Left cardiac atrium (tissue), 4 donors: ENCODE results near the gene PHLDB3. TPM values are rescaled to one million over a fixed set of nuclear protein-coding genes. Genes with fewer than 3 reads are reported as not detected.

Experiments used
- ATAC-seq, 2 donors: fragments of 200-7000 bp; cut with Tn5 transposase; one replicate each; pipeline ENCODE4 v1.9.1; 2020; ENCODE audit warnings: mild to moderate bottlenecking in 2 of 2, moderate library complexity in 2 of 2
- DNase-seq: peaks from one replicate; pipeline ENCODE4 v3.0.0-alpha.2; 2020
- intact Hi-C, 2 donors: fragments of 100-400 bp; cut with DNase I; formaldehyde crosslinking; loops; one replicate each; pipeline versions ENCODE4 v1.14.1 to v1.15.1; 2022 to 2023
- total RNA-seq, 2 donors: library from RNA; stranded (reverse); fragmentation: NEBNext Ultra II Directional; extraction: Animal tissue kit (Norgen Biotek cat#: 25700); gene quantifications; one replicate each; pipeline ENCODE4 v1.2.1, GENCODE V29; 2021
- donor health status: DM: no; HTN: yes; CAD: no.
- donor health status: DM: no; HTN: yes; CAD: no; lungs with severe emphysema.
- donor health status: DM: yes; HTN: yes; CAD: no.
- donor health status: Dilated cardiomyopathy.

PHLDB3 gene
- total RNA-seq, 2 donors from 2014 or later, result 7.3 to 7.4 TPM

- intact Hi-C loops, result no loop called here
- DNase-seq (no peak), ATAC-seq (no peak)
These were observed 71.2 kb downstream of the PHLDB3 start for GRCh38 chr19:43433358-43433673.

GRCh38 chr19:43430976-43431375 is 73.6 kb downstream of the PHLDB3 start:
- DNase-seq (no peak), ATAC-seq (no peak)
- intact Hi-C loops, result no loop called here

GRCh38 chr19:43430142-43430710 is 74.3 kb downstream of the PHLDB3 start:
- ATAC-seq (no peak), DNase-seq (no peak)
- intact Hi-C loops, result no loop called here

- intact Hi-C loops, result no loop called here
- DNase-seq, result no peak
- ATAC-seq, result no peak
These were observed 75.2 kb downstream of the PHLDB3 start for GRCh38 chr19:43429395-43429794.

GRCh38 chr19:43425567-43426392 is 78.8 kb downstream of the PHLDB3 start:
- no peak for DNase-seq
- ATAC-seq, result no peak
- intact Hi-C loops, result no loop called here

Other genes with a start within 250 kb of the PHLDB3 start
- not detected for gene PSG9, start 235.2 kb downstream of the PHLDB3 start, total RNA-seq
- 1 to 10 TPM in 1 of 2 donors, under 1 TPM in 1; 0.27 to 1.1 TPM for gene CD177, start 151.1 kb downstream of the PHLDB3 start, total RNA-seq
- not detected for gene TEX101, start 89.9 kb downstream of the PHLDB3 start, total RNA-seq
- gene LYPD3, start 39.1 kb downstream of the PHLDB3 start, total RNA-seq, result under 1 TPM; 0.35 to 0.42 TPM
- 10 to 100 TPM; 13.7 to 17.9 TPM for gene ETHE1, start 22.5 kb upstream of the PHLDB3 start, total RNA-seq
- gene ZNF575, start 28.4 kb upstream of the PHLDB3 start, total RNA-seq, result 1 to 10 TPM; 1.1 to 1.6 TPM
- 10 to 100 TPM; 14.0 to 17.4 TPM for gene XRCC1, start 70.8 kb upstream of the PHLDB3 start, total RNA-seq
- gene PINLYP, start 71.1 kb upstream of the PHLDB3 start, total RNA-seq, result 1 to 10 TPM; 3.2 to 4.0 TPM
- 10 to 100 TPM; 18.3 to 27.8 TPM for gene IRGQ, start 91.4 kb upstream of the PHLDB3 start, total RNA-seq
- gene ZNF576, start 91.8 kb upstream of the PHLDB3 start, total RNA-seq, result 10 to 100 TPM; 10.7 to 12.3 TPM
- gene SRRM5, start 107.3 kb upstream of the PHLDB3 start, total RNA-seq, result under 1 TPM; 0.10 to 0.18 TPM
- gene ZNF428, start 114.9 kb upstream of the PHLDB3 start, total RNA-seq, result 10 to 100 TPM; 34.2 to 38.7 TPM
- 10 to 100 TPM; 10.1 to 13.7 TPM for gene CADM4, start 135.1 kb upstream of the PHLDB3 start, total RNA-seq
- 10 to 100 TPM in 1 of 2 donors, 1 to 10 TPM in 1; 8.9 to 19.2 TPM for gene PLAUR, start 165.4 kb upstream of the PHLDB3 start, total RNA-seq
- not detected for gene IRGC, start 211.3 kb upstream of the PHLDB3 start, total RNA-seq